IMR-90 (cell line): ENCODE data around the gene BZW2. TPM values are rescaled to one million over a fixed set of nuclear protein-coding genes. Genes with fewer than 3 reads are reported as not detected.

ENCODE experiments used
- ATAC-seq: fragments of 200-7000 bp; cut with Tn5 transposase; 2 replicates; pipeline ENCODE4 v1.9.1; 2020; ENCODE audit warnings: low read depth, mild to moderate bottlenecking, moderate library complexity
- BruUV-seq: library from RNA; stranded (reverse); fragments of 400-500 nt; replicated peaks from 2 replicates; lab custom pipeline; 2021; lab: Mats Ljungman, UMichigan
- CTCF ChIA-PET: fragments of 300-600 bp; formaldehyde crosslinking; extraction: SDS; loops from one replicate; lab custom pipeline; 2021; ENCODE audit warnings: antibody characterized with exemption; lab: Yijun Ruan, JAX
- POLR2A ChIA-PET: fragments of 300-600 bp; sonication (Branson Sonifier 250); formaldehyde crosslinking; loops from one replicate; lab custom pipeline; 2022; ENCODE audit warnings: antibody characterized with exemption; ENCODE audit not compliant: unreplicated experiment; lab: Charles Lee
- DNase-seq: peaks from one replicate; pipeline ENCODE4 v3.0.0; 2013
- H2AFZ ChIP-seq: replicated peaks from 2 replicates; pipeline ENCODE3; 2013; ENCODE audit warnings: low read length, mild to moderate bottlenecking; ENCODE audit not compliant: poor library complexity
- H2AK5ac ChIP-seq: 2 replicates; pipeline ENCODE4 v1.6.1; 2013; ENCODE audit warnings: low read depth, low read length, inconsistent platforms
- H2AK9ac ChIP-seq: replicated peaks from 2 replicates; pipeline ENCODE3; 2013; ENCODE audit warnings: mild to moderate bottlenecking, low read depth, low read length, moderate library complexity; ENCODE audit not compliant: poor library complexity
- H2BK120ac ChIP-seq: 2 replicates; pipeline ENCODE4 v1.6.1; 2013; ENCODE audit warnings: low read depth, low read length, inconsistent platforms
- H2BK15ac ChIP-seq: 3 replicates; pipeline ENCODE4 v1.6.1; 2013; ENCODE audit warnings: low read depth, low read length, inconsistent platforms
- H2BK20ac ChIP-seq: 2 replicates; pipeline ENCODE4 v1.6.1; 2013; ENCODE audit warnings: low read depth, mild to moderate bottlenecking, inconsistent platforms, low read length, moderate library complexity
- H2BK5ac ChIP-seq: 2 replicates; pipeline ENCODE4 v1.6.1; 2013; ENCODE audit warnings: mild to moderate bottlenecking, low read depth, low read length, inconsistent platforms; ENCODE audit not compliant: poor library complexity, severe bottlenecking
- H3K14ac ChIP-seq: replicated peaks from 2 replicates; pipeline ENCODE4 v1.6.1; 2013; ENCODE audit warnings: low read depth, low read length, inconsistent platforms
- H3K18ac ChIP-seq: 2 replicates; pipeline ENCODE4 v1.6.1; 2013; ENCODE audit warnings: low read depth, low read length, control low read depth
- H3K23ac ChIP-seq: 2 replicates; pipeline ENCODE4 v1.6.1; 2013; ENCODE audit warnings: low read depth, low read length, inconsistent platforms
- H3K27ac ChIP-seq: 2 replicates; pipeline ENCODE4 v1.5.1; 2013; ENCODE audit warnings: mild to moderate bottlenecking, control low read depth, low read length; ENCODE audit not compliant: insufficient read depth
- H3K27me3 ChIP-seq: 2 replicates; pipeline ENCODE4 v1.6.1; 2013; ENCODE audit warnings: low read length; ENCODE audit not compliant: control insufficient read depth, insufficient read depth
- H3K36me3 ChIP-seq: 2 replicates; pipeline ENCODE4 v1.6.1; 2013; ENCODE audit warnings: low read length, mixed read lengths; ENCODE audit not compliant: control insufficient read depth, insufficient read depth
- H3K4ac ChIP-seq: 2 replicates; pipeline ENCODE4 v1.6.1; 2013; ENCODE audit warnings: low read depth, low read length, inconsistent platforms
- H3K4me1 ChIP-seq: 2 replicates; pipeline ENCODE4 v1.6.1; 2013; ENCODE audit warnings: low read length, mixed read lengths; ENCODE audit not compliant: control insufficient read depth, insufficient read depth
- H3K4me2 ChIP-seq: 2 replicates; pipeline ENCODE4 v1.6.1; 2013; ENCODE audit warnings: low read depth, mild to moderate bottlenecking, control low read depth, low read length, moderate library complexity
- H3K4me3 ChIP-seq: 2 replicates; pipeline ENCODE4 v1.5.1; 2013; ENCODE audit warnings: low read depth, mild to moderate bottlenecking, control low read depth, low read length, moderate library complexity; ENCODE audit not compliant: insufficient read depth
- H3K56ac ChIP-seq: 2 replicates; pipeline ENCODE4 v1.6.1; 2013; ENCODE audit warnings: low read length, inconsistent platforms; ENCODE audit not compliant: insufficient read depth; ENCODE audit errors: extremely low read depth
- H3K79me1 ChIP-seq, 2 experiments: 2 replicates each; pipeline ENCODE4 v1.6.1; 2013; ENCODE audit warnings: low read length in 2 of 2, inconsistent platforms in 1 of 2, low read depth in 1 of 2
- H3K9ac ChIP-seq: 2 replicates; pipeline ENCODE4 v1.6.1; 2013; ENCODE audit warnings: low read depth, low read length, control low read depth
- H3K9me1 ChIP-seq: 2 replicates; pipeline ENCODE4 v1.6.1; 2013; ENCODE audit warnings: low read length, inconsistent platforms; ENCODE audit not compliant: insufficient read depth
- H3K9me3 ChIP-seq: 2 replicates; pipeline ENCODE4 v1.6.1; 2013; ENCODE audit warnings: low read length; ENCODE audit not compliant: control insufficient read depth, insufficient read depth
- H4K20me1 ChIP-seq: 2 replicates; pipeline ENCODE4 v1.6.1; 2013; ENCODE audit warnings: low read length, inconsistent platforms; ENCODE audit not compliant: insufficient read depth
- H4K5ac ChIP-seq: 2 replicates; pipeline ENCODE4 v1.6.1; 2013; ENCODE audit warnings: mild to moderate bottlenecking, low read depth, low read length, control low read depth
- H4K8ac ChIP-seq, 2 experiments: 2 replicates each; pipeline ENCODE4 v1.6.1; 2013; ENCODE audit warnings: low read depth in 2 of 2, low read length in 2 of 2, control low read depth in 1 of 2, inconsistent platforms in 1 of 2
- H4K91ac ChIP-seq: 2 replicates; pipeline ENCODE4 v1.6.1; 2013; ENCODE audit warnings: low read depth, low read length, inconsistent platforms; ENCODE audit not compliant: insufficient read depth
- BHLHE40 ChIP-seq: fragments of 150-350 bp; IDR thresholded peaks from 2 replicates; pipeline ENCODE4 v1.6.1; 2016; ENCODE audit warnings: mild to moderate bottlenecking, low read depth, low read length
- CEBPB ChIP-seq: IDR thresholded peaks from 2 replicates; pipeline ENCODE4 v1.6.1; 2012; ENCODE audit warnings: low read depth, low read length, improper control_type of control experiment
- MAFK ChIP-seq: IDR thresholded peaks from 2 replicates; pipeline ENCODE4 v1.6.1; 2012; ENCODE audit warnings: low read depth, low read length, improper control_type of control experiment
- MAZ ChIP-seq: IDR thresholded peaks from 2 replicates; pipeline ENCODE4 v1.6.1; 2012; ENCODE audit warnings: low read depth, mild to moderate bottlenecking, low read length, improper control_type of control experiment, moderate library complexity, borderline replicate concordance
- MXI1 ChIP-seq: IDR thresholded peaks from 2 replicates; pipeline ENCODE4 v1.6.1; 2012; ENCODE audit warnings: low read depth, mild to moderate bottlenecking, low read length, moderate library complexity, borderline replicate concordance
- RCOR1 ChIP-seq: IDR thresholded peaks from 2 replicates; pipeline ENCODE4 v1.6.1; 2012; ENCODE audit warnings: mild to moderate bottlenecking, low read length, improper control_type of control experiment; ENCODE audit not compliant: insufficient replicate concordance
- RFX5 ChIP-seq: IDR thresholded peaks from 2 replicates; pipeline ENCODE4 v1.8.0; 2012; ENCODE audit warnings: low read depth, mild to moderate bottlenecking, low read length, moderate library complexity
- SMC3 ChIP-seq: fragments of 150-350 bp; IDR thresholded peaks from 2 replicates; pipeline ENCODE4 v1.6.1; 2016; ENCODE audit warnings: low read depth, mild to moderate bottlenecking, antibody characterized with exemption, low read length, moderate library complexity
- WGBS, 2 experiments: methylation state at CpG; one replicate each; pipeline versions ENCODE4 v1.1.5 to v1.1.7; 2013; ENCODE audit warnings: missing lambda C conversion rate in 2 of 2; ENCODE audit not compliant: insufficient read length in 1 of 2; ENCODE audit errors: extremely low coverage in 2 of 2; 5-methylcytosine and 5-hydroxymethylcytosine counted together
- dilution Hi-C: fragments of 300-500 bp; cut with HindIII; formaldehyde crosslinking; loops from one replicate; pipeline ENCODE4 v1.14.3; 2018; ENCODE audit warnings: low sequenced_read_pairs; ENCODE audit not compliant: unreplicated experiment
- in situ Hi-C: fragments of 300-500 bp; cut with MboI; formaldehyde crosslinking; loops from 3 replicates; pipeline ENCODE4 v1.14.3; 2019; ENCODE audit warnings: low sequenced_read_pairs, inconsistent platforms, mixed read lengths
- intact Hi-C: fragments of 100-400 bp; cut with micrococcal nuclease; formaldehyde crosslinking; loops from 2 replicates; pipeline ENCODE4 v1.10.0; 2022
- polyA plus RNA-seq, 3 experiments: library from polyadenylated mRNA; depleted of rRNA; stranded (reverse); fragments of >200 nt; gene quantifications; 2 replicates each; pipeline ENCODE4 v1.2.3, GENCODE V29; 2012; ENCODE audit warnings: low replicate concordance in 1 of 3
- total RNA-seq: library from RNA; depleted of rRNA; stranded (reverse); fragments of >200 nt; gene quantifications from 2 replicates; pipeline ENCODE4 v1.2.3, GENCODE V29; 2012
- TF ChIP-seq, protein P1 (sequence below): conservative IDR thresholded peaks from 2 replicates; pipeline ENCODE4 v1.5.1; 2012; ENCODE audit warnings: mild to moderate bottlenecking, low read depth, low read length, improper control_type of control experiment
- TF ChIP-seq, protein P2 (sequence below): fragments of 150-350 bp; IDR thresholded peaks from 2 replicates; pipeline ENCODE4 v1.6.1; 2016; ENCODE audit warnings: low read depth, mild to moderate bottlenecking, low read length, moderate library complexity, borderline replicate concordance

The BZW2 gene
- total and polyA plus RNA-seq, 2 of the 4 experiments (the other 2 are of a cell fraction): 58.1 to 92.9 TPM

DNA sequence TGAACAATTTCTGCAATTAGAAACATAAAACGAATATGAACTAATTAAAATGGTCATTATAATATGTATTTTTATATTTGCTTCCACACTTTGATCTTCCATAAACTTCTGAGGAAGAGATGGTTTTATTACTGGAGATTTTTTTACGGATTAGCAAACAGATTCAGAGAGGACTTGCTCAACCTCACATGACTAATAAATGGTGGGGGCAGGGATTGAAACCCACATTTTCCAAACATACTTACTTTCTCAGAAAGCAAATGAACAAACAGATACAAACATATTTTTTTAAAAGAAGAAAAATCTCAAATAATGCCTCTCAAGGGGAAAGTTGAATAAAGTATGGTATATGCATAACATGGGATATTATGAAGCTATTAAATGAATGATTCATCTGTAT, 18.7 kb upstream of the BZW2 start:
- H3K18ac ChIP-seq: no peak overlapping the region
- in situ Hi-C loops: no loop called here

More for the DNA sequence above, 18.7 kb upstream of the BZW2 start:
- no peak overlapping the region for H4K91ac ChIP-seq
- H3K56ac ChIP-seq: no peak overlapping the region
- no peaks in the 10 kb centered on the region for H3K9me3 ChIP-seq
- no peak overlapping the region for H2BK15ac ChIP-seq
- H3K4me2 ChIP-seq: no peak overlapping the region
- no peaks in the 10 kb centered on the region; the same call in 1 of the 2 replicates for H4K20me1 ChIP-seq
- H2AK5ac ChIP-seq: no peak overlapping the region
- H3K4ac ChIP-seq: no peak overlapping the region
- no CpG with 5 or more reads among the region's 2 CpGs for WGBS, 2 experiments
- H2AK9ac ChIP-seq: no peak overlapping the region
- no peaks in the 10 kb centered on the region for H3K4me1 ChIP-seq
- peaks cover 4% of the 10 kb centered on the region; the same call in 1 of the 2 replicates for H3K36me3 ChIP-seq
- peaks cover 6 to 8% of the 10 kb centered on the region in 2 experiments for H3K79me1 ChIP-seq
- H4K8ac ChIP-seq: no peak overlapping the region
- H2AFZ ChIP-seq: no peak overlapping the region
- no peak overlapping the region for H3K4me3 ChIP-seq
- no peaks in the 10 kb centered on the region for H3K27me3 ChIP-seq
- ATAC-seq (no peak; the same call in 1 of the 2 replicates), DNase-seq (peak; percentile 59)
- no TSS peak for BruUV-seq
- H3K9me1 ChIP-seq: no peaks in the 10 kb centered on the region; the same call in 1 of the 2 replicates
- CTCF ChIA-PET: interaction anchor here (1.6 kb wide), 1 partner anchor 18 kb away, joined by 5 read pairs; no protein-coding TSS in a partner anchor
- H2BK5ac ChIP-seq: no peak overlapping the region
- H2BK20ac ChIP-seq: no peak overlapping the region
- TF ChIP-seq CEBPB: peak; percentile 83
- no peak for TF ChIP-seq RFX5
- no peak for TF ChIP-seq MXI1
- no peak for TF ChIP-seq RCOR1
- TF ChIP-seq, protein P1, sequence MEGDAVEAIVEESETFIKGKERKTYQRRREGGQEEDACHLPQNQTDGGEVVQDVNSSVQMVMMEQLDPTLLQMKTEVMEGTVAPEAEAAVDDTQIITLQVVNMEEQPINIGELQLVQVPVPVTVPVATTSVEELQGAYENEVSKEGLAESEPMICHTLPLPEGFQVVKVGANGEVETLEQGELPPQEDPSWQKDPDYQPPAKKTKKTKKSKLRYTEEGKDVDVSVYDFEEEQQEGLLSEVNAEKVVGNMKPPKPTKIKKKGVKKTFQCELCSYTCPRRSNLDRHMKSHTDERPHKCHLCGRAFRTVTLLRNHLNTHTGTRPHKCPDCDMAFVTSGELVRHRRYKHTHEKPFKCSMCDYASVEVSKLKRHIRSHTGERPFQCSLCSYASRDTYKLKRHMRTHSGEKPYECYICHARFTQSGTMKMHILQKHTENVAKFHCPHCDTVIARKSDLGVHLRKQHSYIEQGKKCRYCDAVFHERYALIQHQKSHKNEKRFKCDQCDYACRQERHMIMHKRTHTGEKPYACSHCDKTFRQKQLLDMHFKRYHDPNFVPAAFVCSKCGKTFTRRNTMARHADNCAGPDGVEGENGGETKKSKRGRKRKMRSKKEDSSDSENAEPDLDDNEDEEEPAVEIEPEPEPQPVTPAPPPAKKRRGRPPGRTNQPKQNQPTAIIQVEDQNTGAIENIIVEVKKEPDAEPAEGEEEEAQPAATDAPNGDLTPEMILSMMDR: no peak
- TF ChIP-seq, protein P2, sequence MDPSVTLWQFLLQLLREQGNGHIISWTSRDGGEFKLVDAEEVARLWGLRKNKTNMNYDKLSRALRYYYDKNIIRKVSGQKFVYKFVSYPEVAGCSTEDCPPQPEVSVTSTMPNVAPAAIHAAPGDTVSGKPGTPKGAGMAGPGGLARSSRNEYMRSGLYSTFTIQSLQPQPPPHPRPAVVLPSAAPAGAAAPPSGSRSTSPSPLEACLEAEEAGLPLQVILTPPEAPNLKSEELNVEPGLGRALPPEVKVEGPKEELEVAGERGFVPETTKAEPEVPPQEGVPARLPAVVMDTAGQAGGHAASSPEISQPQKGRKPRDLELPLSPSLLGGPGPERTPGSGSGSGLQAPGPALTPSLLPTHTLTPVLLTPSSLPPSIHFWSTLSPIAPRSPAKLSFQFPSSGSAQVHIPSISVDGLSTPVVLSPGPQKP: no peak
- TF ChIP-seq BHLHE40: peak; percentile 90
- no peak for TF ChIP-seq MAFK
- TF ChIP-seq MAZ: no peak
- no peak for TF ChIP-seq SMC3
- H3K9ac ChIP-seq: no peak overlapping the region
- H3K27ac ChIP-seq: no peak overlapping the region
- no peak overlapping the region for H4K5ac ChIP-seq
- dilution Hi-C loops (no loop called here), intact Hi-C loops (no loop called here)
- no peak overlapping the region for H3K23ac ChIP-seq
- H2BK120ac ChIP-seq: no peak overlapping the region
- H3K14ac ChIP-seq: no peak overlapping the region
- POLR2A ChIA-PET: no interaction called here
